NT2/D1 (cell line): ENCODE data around the gene VSTM2L.

Experiments used
- YY1 ChIP-seq: IDR thresholded peaks from 2 replicates; pipeline ENCODE4 v1.6.1; 2011; ENCODE audit not compliant: insufficient read length, insufficient read depth
- ZNF274 ChIP-seq: IDR thresholded peaks from 2 replicates; pipeline ENCODE4 v1.6.1; 2011; ENCODE audit warnings: mild to moderate bottlenecking, low read depth, low read length

DNA sequence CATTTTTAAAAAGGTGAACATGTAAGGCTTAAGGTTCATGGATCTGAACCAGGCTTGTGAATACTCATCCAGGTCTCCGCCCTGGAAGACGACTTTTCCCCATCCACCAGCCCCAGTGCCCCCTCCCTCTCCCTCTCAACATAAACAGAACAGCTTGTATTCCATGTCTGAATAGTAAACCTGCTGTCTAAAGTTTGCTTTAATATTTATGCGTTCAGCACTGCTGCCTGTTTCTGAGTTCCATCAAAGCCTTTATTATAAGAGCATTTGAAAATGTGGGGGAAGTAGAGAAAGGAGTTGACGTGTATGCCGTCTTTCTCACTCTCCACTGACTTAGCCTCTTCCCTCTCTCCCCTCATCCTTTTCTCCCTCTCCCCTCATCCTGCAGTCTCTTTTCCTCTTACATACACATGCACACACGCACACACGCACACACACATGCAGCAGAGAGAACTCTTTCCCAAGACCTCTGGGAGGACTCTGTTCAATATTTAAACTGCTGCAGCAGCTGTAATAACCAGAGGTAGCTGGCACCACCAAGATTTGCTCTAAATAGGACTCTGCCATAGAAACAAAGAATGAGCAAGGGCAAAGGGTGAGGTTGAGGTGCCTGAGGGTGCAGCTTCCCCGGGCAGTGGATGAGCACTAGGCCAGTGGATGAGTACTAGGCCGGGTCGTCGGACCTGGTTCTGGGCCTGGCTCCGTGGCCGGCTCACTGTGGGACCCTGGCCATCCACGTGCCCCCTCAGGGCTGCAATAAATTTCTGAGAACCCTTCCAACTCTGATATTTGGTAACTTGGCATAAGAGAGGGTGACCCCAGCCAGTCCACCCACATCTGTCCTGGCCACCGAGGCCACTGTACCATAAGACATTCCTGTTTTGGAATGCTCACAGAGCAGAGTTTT is 35.4 kb upstream of the VSTM2L start:
- no peak for TF ChIP-seq ZNF274
- TF ChIP-seq YY1, result no peak
